ENCODE data around the gene MACROD2.

DNA sequence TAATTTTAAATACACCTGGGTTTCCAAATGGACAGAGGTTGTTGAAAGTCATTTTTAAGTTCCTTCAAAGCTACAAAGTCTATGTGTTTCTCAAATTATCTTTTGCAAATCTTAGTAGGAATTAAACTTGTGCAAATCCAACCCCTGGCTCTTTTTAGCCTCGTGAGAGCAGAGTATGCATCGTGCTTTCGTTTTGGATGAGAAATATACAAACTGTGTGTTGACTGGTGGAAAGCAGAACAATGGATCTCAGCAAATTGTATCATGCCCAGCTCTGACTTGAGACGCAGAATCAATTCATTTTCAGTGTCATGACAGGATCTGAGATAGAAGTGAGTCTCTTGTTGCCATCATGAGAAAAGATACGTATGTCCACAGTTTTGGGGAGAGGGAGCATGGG lies 884.5 kb downstream of the MACROD2 start:
- TF ChIP-seq, protein P1, sequence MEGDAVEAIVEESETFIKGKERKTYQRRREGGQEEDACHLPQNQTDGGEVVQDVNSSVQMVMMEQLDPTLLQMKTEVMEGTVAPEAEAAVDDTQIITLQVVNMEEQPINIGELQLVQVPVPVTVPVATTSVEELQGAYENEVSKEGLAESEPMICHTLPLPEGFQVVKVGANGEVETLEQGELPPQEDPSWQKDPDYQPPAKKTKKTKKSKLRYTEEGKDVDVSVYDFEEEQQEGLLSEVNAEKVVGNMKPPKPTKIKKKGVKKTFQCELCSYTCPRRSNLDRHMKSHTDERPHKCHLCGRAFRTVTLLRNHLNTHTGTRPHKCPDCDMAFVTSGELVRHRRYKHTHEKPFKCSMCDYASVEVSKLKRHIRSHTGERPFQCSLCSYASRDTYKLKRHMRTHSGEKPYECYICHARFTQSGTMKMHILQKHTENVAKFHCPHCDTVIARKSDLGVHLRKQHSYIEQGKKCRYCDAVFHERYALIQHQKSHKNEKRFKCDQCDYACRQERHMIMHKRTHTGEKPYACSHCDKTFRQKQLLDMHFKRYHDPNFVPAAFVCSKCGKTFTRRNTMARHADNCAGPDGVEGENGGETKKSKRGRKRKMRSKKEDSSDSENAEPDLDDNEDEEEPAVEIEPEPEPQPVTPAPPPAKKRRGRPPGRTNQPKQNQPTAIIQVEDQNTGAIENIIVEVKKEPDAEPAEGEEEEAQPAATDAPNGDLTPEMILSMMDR (IDR thresholded peaks at IDR 0.05) = no peak
- no peak for TF ChIP-seq POLR2A (IDR thresholded peaks at IDR 0.05)

Data from body of pancreas (tissue), 4 donors.